HG03520 (cell line): Measurements from ENCODE around the gene USP36.
"Not testable (repeated sequence)": the region's sequence is repeated elsewhere in the genome, so short reads cannot be mapped to it uniquely, and the experiment has no call there.

Experiments used
- ATAC-seq: cut with Tn5 transposase; IDR thresholded peaks from one replicate; pipeline ENCODE4 v1.9.1; 2021; ENCODE audit warnings: mild to moderate bottlenecking, moderate library complexity; ENCODE audit not compliant: unreplicated experiment

USP36 gene

GRCh38 chr17:78840780-78841611, at the start of gene USP36:
Gene USP36 (minus strand): TSS chr17:78840814. CDS start chr17:78836363, 4,451 bp downstream.
- peak; percentile 81 for ATAC-seq

GRCh38 chr17:78890096-78890495, 49.5 kb upstream of the USP36 start:
- not testable (repeated sequence) for ATAC-seq

- ATAC-seq = no peak
These were observed 48.9 kb upstream of the USP36 start for GRCh38 chr17:78889531-78889930.

GRCh38 chr17:78888941-78889518, 48.4 kb upstream of the USP36 start:
- no peak for ATAC-seq

GRCh38 chr17:78886954-78887353, 46.3 kb upstream of the USP36 start:
- ATAC-seq = no peak

- ATAC-seq = no peak
These were observed 45.3 kb upstream of the USP36 start for GRCh38 chr17:78885956-78886355.

GRCh38 chr17:78884876-78885667, 44.5 kb upstream of the USP36 start:
- ATAC-seq = no peak

- no peak for ATAC-seq
These were observed 43.7 kb upstream of the USP36 start for GRCh38 chr17:78884148-78884825.

GRCh38 chr17:78883533-78884131, 43.0 kb upstream of the USP36 start:
- ATAC-seq = no peak

GRCh38 chr17:78883089-78883532, 42.5 kb upstream of the USP36 start:
- ATAC-seq = no peak

GRCh38 chr17:78882540-78883088, 42.0 kb upstream of the USP36 start:
- ATAC-seq = no peak

GRCh38 chr17:78879635-78880186, 39.1 kb upstream of the USP36 start:
- ATAC-seq = no peak

GRCh38 chr17:78878871-78879527, 38.4 kb upstream of the USP36 start:
- no peak for ATAC-seq

GRCh38 chr17:78878261-78878660, 37.6 kb upstream of the USP36 start:
- no peak for ATAC-seq

GRCh38 chr17:78876954-78877517, 36.4 kb upstream of the USP36 start:
- not testable (repeated sequence) for ATAC-seq

GRCh38 chr17:78876094-78876597, 35.5 kb upstream of the USP36 start:
- ATAC-seq = no peak

GRCh38 chr17:78875363-78876093, 34.9 kb upstream of the USP36 start:
- no peak for ATAC-seq
